PC-3 (cell line): ENCODE data around the gene SNX13. TPM values are rescaled to one million over a fixed set of nuclear protein-coding genes. Genes with fewer than 3 reads are reported as not detected.

Experiments
- ATAC-seq: fragments of 200-7000 bp; cut with Tn5 transposase; 2 replicates; pipeline ENCODE4 v1.9.1; 2020; ENCODE audit warnings: mild to moderate bottlenecking, moderate library complexity
- BruUV-seq: library from RNA; stranded (reverse); fragments of 400-500 nt; replicated peaks from 2 replicates; lab custom pipeline; 2021; lab: Mats Ljungman, UMichigan
- CTCF ChIA-PET: fragments of 300-600 bp; sonication (Branson Sonifier 250); formaldehyde crosslinking; loops from one replicate; lab custom pipeline; 2022; ENCODE audit warnings: antibody characterized with exemption; lab: Charles Lee
- POLR2A ChIA-PET: fragments of 300-600 bp; sonication (Branson Sonifier 250); formaldehyde crosslinking; loops from one replicate; lab custom pipeline; 2022; ENCODE audit warnings: antibody characterized with exemption; ENCODE audit not compliant: unreplicated experiment; lab: Charles Lee
- DNase-seq: peaks from one replicate; pipeline ENCODE4 v3.0.0-alpha.2; 2015
- H2AFZ ChIP-seq: fragments of 300-600 bp; sonication (generic); 2 replicates; pipeline ENCODE4 v1.6.0; 2016; ENCODE audit warnings: antibody characterized with exemption, low read length
- H3F3A ChIP-seq: fragments of 300-600 bp; sonication (generic); one replicate; pipeline ENCODE4 v1.6.0; 2017; ENCODE audit warnings: antibody characterized with exemption, low read length, control low read depth, mild to moderate bottlenecking; ENCODE audit not compliant: unreplicated experiment
- H3K27ac ChIP-seq: fragments of 300-600 bp; sonication (generic); 2 replicates; pipeline ENCODE4 v1.5.1; 2016; ENCODE audit warnings: mild to moderate bottlenecking, low read length
- H3K27me3 ChIP-seq: fragments of 300-600 bp; sonication (generic); 2 replicates; pipeline ENCODE4 v1.6.1; 2016; ENCODE audit warnings: low read length, mixed read lengths
- H3K36me3 ChIP-seq: fragments of 300-600 bp; sonication (generic); 2 replicates; pipeline ENCODE4 v1.6.1; 2016; ENCODE audit warnings: low read depth, mixed run types, low read length, mixed read lengths
- H3K4me1 ChIP-seq: fragments of 300-600 bp; sonication (generic); 2 replicates; pipeline ENCODE4 v1.5.1; 2016; ENCODE audit warnings: low read length; ENCODE audit not compliant: insufficient read depth
- H3K4me2 ChIP-seq: fragments of 300-600 bp; sonication (generic); 2 replicates; pipeline ENCODE4 v1.6.0; 2016; ENCODE audit warnings: low read length
- H3K4me3 ChIP-seq: fragments of 300-600 bp; sonication (generic); 2 replicates; pipeline ENCODE4 v1.5.1; 2016; ENCODE audit warnings: mild to moderate bottlenecking, low read length, mixed read lengths
- H3K79me2 ChIP-seq: fragments of 300-600 bp; sonication (generic); 2 replicates; pipeline ENCODE4 v1.6.1; 2017; ENCODE audit warnings: low read length, mixed read lengths
- H3K9ac ChIP-seq: fragments of 300-600 bp; sonication (generic); 2 replicates; pipeline ENCODE4 v1.6.0; 2016; ENCODE audit warnings: mild to moderate bottlenecking, low read length
- H3K9me2 ChIP-seq: fragments of 300-600 bp; sonication (generic); replicated peaks from 2 replicates; pipeline ENCODE4 v1.6.1; 2016; ENCODE audit warnings: mixed run types, low read length, mixed read lengths
- H3K9me3 ChIP-seq: fragments of 300-600 bp; sonication (generic); 2 replicates; pipeline ENCODE4 v1.6.1; 2016; ENCODE audit warnings: low read length, mixed read lengths
- H4K20me1 ChIP-seq: fragments of 300-600 bp; sonication (generic); 2 replicates; pipeline ENCODE4 v1.6.1; 2016; ENCODE audit warnings: low read length, mixed read lengths
- CTCF ChIP-seq: fragments of 300-600 bp; sonication (generic); conservative IDR thresholded peaks from 2 replicates; pipeline ENCODE4 v1.5.1; 2017; ENCODE audit warnings: antibody characterized with exemption, low read depth, mild to moderate bottlenecking, low read length
- EZH2 ChIP-seq: fragments of 300-600 bp; sonication (generic); IDR thresholded peaks from one replicate; pipeline ENCODE4 v1.6.1; 2017; ENCODE audit warnings: antibody characterized with exemption, mild to moderate bottlenecking, low read length; ENCODE audit not compliant: unreplicated experiment
- EZH2phosphoT487 ChIP-seq: fragments of 300-600 bp; sonication (generic); IDR thresholded peaks from 2 replicates; pipeline ENCODE4 v1.6.1; 2018; ENCODE audit warnings: mild to moderate bottlenecking, antibody characterized with exemption, low read length, borderline replicate concordance
- intact Hi-C: fragments of 100-400 bp; cut with micrococcal nuclease; formaldehyde crosslinking; loops from 2 replicates; pipeline ENCODE4 v1.9.0; 2023
- total RNA-seq: library from RNA; depleted of rRNA; stranded (reverse); fragments of >200 nt; gene quantifications from 2 replicates; pipeline ENCODE4 v1.2.3, GENCODE V29; 2014; rRNA removed

Gene SNX13
- total RNA-seq, 1 experiment from 2014 or later = 33.9 TPM

- DNase-seq (no peak), ATAC-seq (no peak)
- H2AFZ ChIP-seq = no peak overlapping the region
- no peaks in the 10 kb centered on the region for H3K9me3 ChIP-seq
- no TSS peak for BruUV-seq
- no peak overlapping the region for H3K9ac ChIP-seq
- no peak overlapping the region for H3K27ac ChIP-seq
- H3K36me3 ChIP-seq = no peaks in the 10 kb centered on the region
- H3F3A ChIP-seq = no peaks in the 10 kb centered on the region
- intact Hi-C loops = no loop called here
- ChIA-PET CTCF (no interaction called here), POLR2A (no interaction called here)
- H3K79me2 ChIP-seq = no peaks in the 10 kb centered on the region
- H3K4me3 ChIP-seq = no peak overlapping the region
- no peaks in the 10 kb centered on the region for H3K4me1 ChIP-seq
- no peaks in the 10 kb centered on the region for H3K9me2 ChIP-seq
- H3K27me3 ChIP-seq = no peaks in the 10 kb centered on the region
- H3K4me2 ChIP-seq = no peak overlapping the region
- no peaks in the 10 kb centered on the region for H4K20me1 ChIP-seq
- no peak for TF ChIP-seq EZH2phosphoT487
- TF ChIP-seq CTCF = no peak
- TF ChIP-seq EZH2 = no peak
These were observed 198.9 kb downstream of the SNX13 start for GRCh38 chr7:17741426-17741825.

Other genes starting within 250 kb of the SNX13 start
- gene PRPS1L1, start 87.4 kb upstream of the SNX13 start, total RNA-seq = not detected in 2 replicates